NCI-H1048 (cell line): ENCODE results near the gene MIS12.

Source experiments
- DNase-seq: peaks from one replicate; lab custom pipeline; 2025; lab: John Stamatoyannopoulos, UW

The MIS12 gene, protein sequence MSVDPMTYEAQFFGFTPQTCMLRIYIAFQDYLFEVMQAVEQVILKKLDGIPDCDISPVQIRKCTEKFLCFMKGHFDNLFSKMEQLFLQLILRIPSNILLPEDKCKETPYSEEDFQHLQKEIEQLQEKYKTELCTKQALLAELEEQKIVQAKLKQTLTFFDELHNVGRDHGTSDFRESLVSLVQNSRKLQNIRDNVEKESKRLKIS

DNA sequence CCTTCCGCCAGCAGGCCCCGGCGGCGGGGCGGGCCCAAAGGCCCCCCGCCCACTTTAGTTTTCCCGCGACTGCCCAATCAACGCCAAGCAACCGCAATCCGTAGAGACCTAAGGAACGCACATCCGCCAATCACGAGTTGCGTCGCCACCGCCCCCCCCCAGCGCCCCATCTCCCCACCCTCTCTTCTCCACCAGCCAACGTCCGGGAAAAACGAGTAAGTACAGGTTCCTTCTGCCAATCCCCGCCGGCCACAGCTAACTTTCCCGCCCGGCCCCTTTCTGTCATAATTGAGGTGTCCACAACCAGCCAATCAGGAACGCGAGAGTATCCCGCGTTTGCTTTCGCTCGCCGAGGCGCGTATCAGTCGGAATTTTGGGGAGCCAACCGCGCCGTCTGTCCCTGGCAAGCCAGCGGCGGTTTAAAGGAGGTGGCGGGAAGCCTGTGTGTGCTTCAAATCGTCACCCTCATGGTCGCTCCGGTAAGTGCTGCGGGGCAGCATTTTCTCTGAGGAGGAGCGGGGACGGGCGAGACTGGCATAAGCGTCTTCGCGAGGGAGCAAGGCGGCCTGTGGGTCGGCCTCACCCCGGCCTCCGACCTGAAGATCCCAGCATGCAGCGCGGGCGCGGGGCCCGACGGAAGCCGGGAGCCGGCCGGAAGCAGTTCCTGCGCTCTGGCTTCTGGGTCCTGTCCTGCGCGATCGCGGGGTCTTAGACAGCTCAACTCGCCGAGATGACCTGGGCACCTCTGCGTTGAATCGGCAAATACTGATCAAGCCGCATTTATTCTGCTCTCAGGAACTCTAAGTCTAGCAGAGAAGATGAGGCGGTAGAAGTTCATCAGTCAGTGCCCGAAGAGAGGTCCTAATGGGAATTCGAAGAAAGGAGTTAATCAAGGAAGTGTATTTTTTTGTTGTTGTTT is at the start of gene MIS12:
Gene MIS12 (plus strand): TSS at position 361 of the 919 bp plus-strand sequence. CDS start 2,297 bp downstream, outside the sequence.
- peak; percentile 98 for DNase-seq

DNA sequence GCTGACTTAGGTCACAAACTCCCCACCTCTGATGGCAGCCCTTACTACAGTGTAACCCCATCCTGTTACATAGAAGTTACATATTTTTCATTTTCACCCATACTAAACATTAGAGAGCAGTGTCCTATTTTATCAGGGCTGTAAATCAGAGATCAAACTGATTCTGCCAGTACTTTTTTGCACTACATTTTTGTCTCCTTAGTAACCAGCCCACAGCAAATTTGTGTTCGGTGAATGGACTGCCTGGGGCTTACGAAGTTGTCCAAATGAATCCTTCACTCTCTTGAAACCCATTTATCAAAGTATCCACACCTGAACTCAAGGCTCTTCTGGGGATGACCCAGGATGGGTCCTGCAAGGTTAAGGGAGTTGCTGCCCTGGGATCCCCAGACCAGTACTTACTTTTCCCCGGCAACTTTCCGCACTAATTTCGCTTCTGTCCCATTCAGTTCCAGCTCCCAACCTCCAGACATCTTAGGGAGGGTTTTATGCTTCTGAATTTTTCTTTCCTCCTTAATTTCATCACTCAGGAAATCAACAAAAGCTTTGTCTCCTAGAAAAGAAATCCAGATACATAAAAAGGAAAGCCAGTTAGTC is 48.5 kb upstream of the MIS12 start:
- DNase-seq = no peak

DNA sequence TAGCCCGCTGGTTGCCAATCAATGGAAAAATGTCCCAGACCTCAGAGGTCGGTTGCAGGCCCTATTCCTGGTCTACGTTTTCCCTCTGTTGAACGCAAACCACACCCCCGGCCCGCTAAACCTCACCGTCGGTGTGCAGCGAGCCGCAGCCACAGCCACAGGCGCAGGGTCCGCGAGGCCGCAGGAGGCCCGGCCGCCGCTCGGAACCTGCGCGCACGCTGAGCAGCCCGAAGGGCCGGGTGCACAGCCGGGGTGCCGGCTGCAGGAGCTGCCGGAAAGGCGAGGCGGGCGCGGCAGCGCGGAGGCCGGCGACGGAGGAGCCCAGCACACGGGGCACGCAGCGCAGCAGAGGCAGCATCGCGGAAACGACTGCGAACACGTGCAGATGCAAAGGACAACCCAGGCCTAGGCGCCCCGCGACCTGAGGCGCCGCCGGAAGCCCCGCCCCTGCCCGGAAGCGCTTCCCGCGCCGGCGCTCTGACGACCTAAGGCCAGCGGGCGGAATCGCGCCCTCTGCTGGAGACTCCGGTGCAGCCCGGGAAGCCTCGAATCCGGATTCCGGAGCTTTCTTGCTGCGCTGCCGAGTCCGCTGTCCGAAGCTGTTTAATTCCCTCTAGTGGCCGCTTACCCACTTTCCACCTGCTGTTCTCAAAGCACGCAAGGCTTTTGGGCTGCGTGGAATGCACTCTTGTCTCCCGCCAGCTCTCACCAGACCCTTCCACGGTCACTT is 47.5 kb upstream of the MIS12 start, which contains the start of gene C1QBP:
Gene C1QBP (minus strand): TSS at position 440 of the 730 bp plus-strand sequence. CDS start 82 bp downstream, at position 358.
- DNase-seq = peak; percentile 79

DNA sequence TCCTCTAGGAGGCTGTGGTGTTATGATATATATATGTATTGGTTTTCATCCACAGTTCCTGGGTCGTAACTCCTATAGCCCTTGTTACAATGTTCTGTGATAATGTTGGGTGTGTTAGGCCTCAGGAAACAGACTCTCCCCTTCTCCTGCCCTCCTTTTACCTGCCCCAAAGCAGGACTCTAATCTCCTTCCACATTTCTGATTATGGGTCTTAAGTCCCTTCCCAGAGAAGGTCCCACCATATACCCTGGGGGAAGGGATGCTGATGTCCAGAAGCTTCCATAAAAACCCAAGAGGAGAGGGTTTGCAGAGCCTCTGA is 47.0 kb upstream of the MIS12 start:
- DNase-seq = no peak

DNA sequence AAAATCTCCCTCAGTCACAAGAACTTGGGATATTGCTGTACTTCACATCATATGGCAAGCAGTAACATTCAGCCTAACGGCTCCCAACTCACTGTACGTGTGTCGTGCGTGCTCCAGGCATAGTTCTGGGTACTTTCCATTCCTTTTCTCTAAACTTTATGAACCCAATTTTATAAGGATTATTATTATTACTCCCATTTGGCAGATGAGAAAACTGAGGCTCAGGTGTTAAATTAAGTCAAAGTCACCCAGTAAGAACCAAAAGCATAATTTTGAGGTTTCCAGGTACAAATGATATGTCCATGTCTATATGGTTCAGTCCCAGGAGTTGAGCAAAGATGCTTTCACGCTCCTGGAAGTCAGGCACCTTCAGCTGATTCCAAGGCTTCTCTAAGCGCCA is 42.6 kb upstream of the MIS12 start:
- DNase-seq = no peak

DNA sequence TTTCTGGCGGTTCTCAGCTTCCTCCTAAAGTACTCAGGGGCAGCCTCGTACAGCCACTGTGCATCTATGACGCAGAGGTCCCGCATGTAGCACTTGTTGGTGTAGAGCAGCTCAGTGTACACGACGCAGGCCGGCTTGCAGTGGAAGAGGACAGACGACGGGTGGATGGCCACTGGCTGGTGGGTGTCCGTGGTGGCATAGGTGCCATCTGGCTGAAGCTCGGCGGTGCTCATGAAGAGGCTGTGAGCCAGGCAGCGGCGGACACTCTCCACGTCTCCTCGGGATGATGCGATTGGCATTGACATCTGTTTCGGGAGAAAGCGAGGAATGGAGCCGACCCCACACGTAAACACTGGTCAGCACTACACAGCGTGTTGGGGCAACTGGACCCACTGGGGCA is 42.2 kb upstream of the MIS12 start:
- no peak for DNase-seq

DNA sequence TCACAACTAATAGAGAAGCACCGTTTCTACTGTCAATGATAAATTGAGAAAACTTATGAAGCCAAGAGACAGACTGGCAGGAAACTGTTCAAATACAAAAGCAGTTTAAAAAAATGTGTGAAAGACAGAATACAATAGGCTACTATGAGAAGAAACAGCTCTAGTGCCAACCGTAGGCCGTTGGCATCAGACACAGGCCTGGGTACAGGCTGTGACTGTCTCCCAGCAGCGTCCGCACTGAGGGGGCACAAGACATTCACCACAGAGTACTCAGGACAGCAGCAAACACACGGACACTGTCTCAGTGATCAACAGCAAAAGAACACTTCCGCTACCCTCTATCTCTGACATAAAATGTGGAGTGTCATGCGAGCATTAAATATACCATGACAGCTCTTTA is 39.6 kb upstream of the MIS12 start:
- no peak for DNase-seq

DNA sequence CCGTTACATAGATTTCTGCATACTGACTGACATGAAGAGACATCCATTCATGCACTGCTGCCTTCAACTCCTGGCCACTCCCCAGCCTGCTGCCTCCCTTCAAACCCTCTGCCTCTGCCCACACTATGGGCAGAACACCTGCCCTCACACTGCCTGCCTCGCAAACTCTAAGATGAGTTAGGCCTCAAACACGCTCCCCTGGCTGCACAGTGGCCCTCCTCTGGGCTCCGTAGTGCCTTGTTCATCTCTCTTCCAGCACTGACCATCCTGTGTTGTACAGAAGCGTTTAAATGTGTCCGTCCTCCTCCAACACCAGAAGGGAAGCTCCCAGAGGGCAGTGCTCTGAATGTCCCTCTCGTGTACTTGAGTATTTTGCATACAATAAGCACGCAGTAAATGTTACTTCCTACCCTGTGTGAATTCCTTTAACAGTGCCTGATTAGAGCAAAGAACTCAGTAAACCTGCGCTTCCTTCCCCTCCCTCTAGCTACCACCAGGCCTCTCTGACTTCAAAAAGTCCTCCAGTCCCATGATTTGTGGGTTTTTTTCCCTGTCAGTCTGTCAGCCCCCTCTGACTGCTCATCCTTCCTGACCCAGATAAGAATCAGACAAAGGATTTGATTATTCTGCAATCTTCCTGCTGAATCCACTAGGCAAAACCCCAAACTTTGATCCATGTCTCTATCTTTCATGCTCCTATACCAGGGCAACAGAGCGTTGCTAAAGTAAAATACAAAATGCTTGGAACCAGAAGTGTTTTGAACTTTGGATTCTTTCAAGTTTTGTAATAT is 21.5 kb upstream of the MIS12 start:
- no peak for DNase-seq

DNA sequence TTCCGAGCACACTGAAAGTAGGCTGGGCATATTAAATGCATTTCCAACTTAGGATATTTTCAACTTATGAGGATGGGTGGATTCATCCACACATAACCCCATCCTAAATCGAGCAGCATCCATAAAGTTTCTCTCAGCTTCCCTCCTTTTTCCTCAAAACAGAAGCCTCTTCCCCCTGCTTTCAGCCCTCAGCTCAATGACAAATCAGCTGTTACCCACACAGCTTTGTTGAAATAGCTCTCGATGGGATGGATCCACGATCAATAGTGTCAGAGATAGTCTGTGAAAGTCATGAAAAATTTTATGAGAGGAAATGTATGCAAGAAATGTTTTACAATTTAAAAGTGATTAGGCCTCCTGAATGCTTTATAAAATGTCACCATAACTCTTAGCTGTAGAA is 20.1 kb upstream of the MIS12 start:
- DNase-seq = no peak

DNA sequence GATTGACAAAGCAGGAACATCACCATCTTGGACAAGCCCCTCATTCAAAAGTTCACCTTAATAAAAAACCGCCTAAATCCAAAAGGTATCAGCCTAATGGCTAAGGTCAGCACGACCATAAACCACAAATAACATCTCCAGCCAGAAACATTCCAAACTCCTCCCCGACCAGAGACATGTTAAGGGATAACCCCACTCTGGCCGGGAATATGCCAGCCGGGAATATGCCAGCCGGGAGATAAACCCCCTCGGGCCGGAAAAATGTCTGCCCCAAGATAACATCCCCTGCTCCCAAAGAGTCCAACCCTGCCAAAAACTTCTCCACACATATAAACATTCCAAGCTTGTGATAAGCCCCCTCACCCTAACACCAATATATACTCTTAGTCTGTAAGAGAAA is 18.9 kb upstream of the MIS12 start:
- DNase-seq = no peak

DNA sequence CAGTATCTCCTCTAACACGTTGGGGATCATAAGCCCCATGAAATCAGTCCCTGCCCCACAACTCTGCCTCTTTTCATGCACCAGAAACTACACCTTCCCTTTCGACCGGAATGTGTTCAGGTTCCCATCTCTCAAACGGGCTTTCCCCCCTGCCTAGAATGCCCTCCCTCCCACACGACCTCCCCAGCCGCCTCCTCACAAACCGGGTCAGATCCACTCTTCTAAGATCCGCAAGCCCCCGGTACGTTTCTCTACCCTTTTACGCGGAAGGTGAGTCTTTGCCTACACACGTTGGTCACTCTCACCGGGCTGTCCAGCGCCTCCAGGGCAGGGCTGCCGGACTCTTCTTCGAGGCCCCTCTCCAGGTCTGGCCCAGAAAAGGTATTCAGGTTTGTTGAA is 18.3 kb upstream of the MIS12 start:
- no peak for DNase-seq

DNA sequence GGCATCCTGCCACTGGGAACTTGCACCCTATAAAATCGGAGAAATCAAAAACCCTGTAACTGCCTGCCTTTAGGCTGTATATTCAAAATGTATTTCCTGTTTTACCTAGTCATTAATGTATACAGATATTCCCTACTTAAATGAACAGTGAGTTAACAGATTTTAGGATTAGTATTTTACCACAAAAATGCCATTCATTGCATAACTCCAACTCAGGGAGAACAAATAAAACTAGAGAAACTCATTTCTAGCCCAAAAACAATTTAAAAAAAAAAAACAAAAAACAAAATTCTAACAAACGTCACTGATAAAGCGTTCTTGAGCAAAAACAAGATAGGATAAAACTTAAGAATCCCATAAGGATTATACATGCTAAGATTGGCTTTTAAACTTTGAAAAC is 13.9 kb upstream of the MIS12 start:
- DNase-seq = no peak

DNA sequence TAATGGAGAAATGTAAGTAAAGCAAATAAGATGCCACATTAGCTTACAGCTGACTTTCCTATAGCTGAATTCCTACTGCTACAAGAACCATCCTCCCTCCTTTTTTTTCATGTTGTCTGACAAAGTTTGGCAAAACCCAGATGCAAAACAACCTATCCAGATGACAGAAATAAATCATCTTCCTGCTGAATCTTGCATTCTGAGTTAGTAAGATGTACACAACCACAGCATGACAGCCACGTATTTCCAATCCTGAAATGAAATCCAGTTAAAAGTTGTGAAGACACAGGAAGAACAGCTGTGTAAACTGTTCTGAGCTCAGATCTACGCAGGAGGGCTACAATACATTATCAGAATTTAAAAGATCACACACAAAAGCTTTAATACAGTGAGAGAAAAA is 12.5 kb upstream of the MIS12 start:
- no peak for DNase-seq

DNA sequence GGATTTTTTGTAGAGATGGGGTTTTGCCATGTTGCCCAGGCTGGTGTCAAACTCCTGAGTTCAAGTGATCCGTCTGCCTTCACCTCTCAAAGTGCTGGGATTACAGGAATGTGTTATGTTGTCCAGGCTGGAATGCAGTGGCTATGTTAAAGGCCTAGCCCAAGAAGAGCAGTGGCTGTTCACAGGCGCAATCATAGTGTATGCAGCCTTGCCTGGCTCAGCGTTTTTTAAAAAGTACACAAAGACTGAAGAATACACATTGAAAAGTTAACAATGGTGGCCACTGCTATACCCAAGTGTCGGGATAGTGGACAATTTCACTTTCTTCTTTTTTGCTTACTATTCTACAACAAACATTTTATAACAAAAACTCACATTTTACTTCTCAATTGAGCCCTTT is 7.4 kb upstream of the MIS12 start:
- no peak for DNase-seq

DNA sequence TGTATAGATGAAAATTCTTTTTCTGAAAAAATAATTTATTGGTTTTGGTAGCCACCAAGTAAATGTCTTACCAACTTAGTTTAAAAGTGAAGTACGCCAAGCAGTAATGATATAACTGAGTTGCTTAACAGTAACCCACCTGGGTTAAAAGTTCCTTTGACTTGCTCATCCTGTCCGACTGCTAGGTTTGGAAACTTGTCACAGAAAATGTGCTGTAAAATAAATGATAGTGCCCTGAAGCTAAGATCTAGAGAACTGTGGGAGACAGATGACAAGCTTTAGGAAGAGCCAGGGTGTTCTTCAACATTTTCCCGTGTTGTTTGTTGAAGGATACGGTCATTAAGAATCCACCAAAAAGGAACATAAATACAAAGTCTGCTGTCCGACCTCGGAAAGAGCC is 5.4 kb upstream of the MIS12 start:
- DNase-seq = no peak

DNA sequence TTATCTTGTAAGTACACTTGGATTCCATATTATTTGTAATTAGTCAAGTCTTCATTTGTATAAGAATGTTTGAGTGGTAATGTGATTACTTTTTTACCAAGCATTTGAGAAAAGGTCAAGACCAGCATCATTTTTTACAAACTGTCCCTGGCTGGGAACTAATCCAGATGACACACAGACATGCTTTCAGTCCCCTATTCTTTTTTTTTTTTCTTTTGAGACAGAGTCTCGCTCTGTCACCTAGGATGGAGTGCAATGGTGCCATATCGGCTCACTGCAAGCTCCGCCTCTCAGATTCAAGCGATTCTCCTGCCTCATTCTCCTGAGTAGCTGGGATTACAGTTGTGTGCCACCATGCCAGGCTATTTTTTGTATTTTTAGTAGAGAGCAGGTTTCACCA is 4.9 kb upstream of the MIS12 start:
- no peak for DNase-seq

DNA sequence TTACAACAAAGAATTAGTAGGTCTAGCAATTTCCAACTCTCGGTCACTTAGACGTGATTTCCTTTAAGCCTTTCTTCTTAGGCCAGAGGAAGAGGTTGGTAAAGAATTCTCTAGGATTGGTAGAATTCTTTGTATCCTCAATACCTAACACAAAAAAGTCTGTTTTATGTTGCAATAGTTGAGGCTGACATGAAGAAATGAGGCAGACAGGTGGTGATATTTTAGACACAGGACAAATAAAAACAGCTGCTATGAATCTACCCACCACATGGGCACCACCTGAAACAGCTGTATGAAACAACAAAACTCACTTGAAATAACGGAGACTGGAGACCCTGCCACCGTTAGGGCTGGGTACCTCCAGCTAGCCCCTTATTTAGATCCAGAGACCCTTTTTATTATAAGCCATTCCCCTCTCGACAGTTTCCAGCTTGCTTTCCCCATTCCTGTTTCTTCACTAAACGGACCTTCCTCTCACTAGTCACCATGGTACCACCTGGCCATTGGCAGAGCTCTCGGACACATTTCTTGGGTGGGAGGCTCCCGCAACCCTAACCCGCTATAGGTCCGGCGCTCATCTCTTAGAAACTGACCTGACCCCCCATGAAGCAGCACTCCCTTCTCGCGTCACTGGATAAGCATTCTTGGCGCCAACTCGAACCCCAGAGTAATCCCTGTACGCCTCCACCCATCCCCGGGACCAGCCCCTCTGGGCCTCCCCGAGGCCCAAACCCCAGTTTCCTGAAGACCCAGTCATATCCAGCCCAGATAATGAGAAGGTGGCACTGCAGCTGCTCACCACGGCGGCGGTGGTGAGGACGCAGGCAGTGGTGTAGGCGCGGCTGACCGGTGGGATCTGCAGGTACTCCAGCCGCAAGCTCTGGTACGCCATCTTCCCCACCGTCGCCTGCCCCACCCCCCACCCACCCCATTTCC is 828 bp upstream of the MIS12 start, which contains the start of gene DERL2:
Gene DERL2 (minus strand): TSS at position 909 of the 936 bp plus-strand sequence. CDS start 17 bp downstream, at position 892.
- DNase-seq = no peak

DNA sequence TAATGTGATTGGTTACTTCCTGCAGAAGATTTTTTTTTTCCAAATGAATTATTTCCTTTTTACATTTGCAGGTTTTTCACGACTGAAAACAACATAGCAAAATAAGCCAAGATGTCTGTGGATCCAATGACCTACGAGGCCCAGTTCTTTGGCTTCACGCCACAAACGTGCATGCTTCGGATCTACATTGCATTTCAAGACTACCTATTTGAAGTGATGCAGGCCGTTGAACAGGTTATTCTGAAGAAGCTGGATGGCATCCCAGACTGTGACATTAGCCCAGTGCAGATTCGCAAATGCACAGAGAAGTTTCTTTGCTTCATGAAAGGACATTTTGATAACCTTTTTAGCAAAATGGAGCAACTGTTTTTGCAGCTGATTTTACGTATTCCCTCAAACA is 2.4 kb downstream of the MIS12 start:
- no peak for DNase-seq

DNA sequence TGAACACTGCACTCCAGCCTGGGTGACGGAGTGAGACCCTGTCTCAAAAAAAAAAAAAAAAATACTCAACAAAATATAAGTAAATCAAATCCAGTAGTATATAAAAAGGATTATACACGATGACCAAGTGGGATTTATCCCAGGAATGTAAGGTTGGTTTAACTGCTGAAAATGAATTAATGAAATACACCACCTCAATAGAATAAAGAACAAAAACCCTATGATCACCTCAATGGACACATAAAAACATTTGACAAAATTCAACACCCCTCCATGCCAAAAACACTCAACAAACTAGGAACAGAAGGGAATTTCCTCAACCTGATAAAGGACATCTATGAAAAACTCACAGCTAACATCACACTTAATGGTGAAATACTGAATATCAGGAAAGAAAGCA is 6.6 kb downstream of the MIS12 start:
- no peak for DNase-seq

DNA sequence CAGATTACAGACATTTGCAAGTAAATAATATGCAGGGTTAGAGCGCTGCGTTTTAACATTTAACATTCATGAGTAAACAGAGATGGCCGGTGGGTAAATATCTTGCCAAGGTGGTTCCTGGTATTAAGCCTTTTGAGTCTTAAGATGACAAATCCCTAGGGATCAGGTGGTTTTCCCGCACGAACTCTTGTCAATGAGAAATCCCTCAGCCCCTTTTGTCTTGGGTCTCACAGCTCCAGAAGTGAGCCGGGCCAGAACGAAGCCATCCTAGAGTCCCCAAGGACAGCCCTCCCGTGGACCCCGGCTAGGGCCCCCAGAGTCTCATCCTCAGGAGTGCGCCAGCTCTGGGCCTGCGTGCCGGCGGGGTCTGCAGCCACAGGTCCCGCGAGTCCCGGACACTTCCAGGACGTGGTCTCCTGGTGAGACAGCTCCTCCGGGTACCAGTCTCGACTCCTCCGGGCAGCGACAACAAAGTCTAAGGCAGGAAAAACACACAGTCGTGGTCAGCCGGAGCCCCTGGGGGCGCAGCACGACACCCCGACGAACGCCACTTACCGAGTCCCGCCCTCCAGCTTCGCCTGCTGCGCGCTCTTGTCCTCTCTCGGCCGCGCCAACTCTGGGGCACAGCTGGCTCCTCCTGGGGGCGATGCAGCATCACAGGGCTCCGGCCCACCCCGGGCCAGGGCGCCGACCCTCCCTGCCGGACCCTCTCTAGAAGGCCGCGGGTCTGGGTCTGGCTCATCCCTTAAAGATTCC is 13.3 kb downstream of the MIS12 start:
- DNase-seq = no peak
